Endodermal cell (in vitro differentiated cells): Measurements from ENCODE around the gene TTC28. TPM values are rescaled to one million over a fixed set of nuclear protein-coding genes. Genes with fewer than 3 reads are reported as not detected.
A peak's percentile ranks its signal among the peaks of the same experiment; 100 is the strongest.

Experiments used
- DNase-seq: peaks from one replicate; pipeline ENCODE4 v3.0.0-alpha.2; 2017
- H3K27ac ChIP-seq: 2 replicates; pipeline ENCODE4 v1.5.1; 2013; ENCODE audit warnings: mild to moderate bottlenecking, low read depth, low read length, moderate library complexity
- H3K27me3 ChIP-seq: 2 replicates; pipeline ENCODE4 v1.6.1; 2013; ENCODE audit warnings: mild to moderate bottlenecking, low read length, moderate library complexity; ENCODE audit not compliant: insufficient read depth, control insufficient read depth, poor library complexity, severe bottlenecking
- H3K36me3 ChIP-seq: 2 replicates; pipeline ENCODE4 v1.7.0; 2013; ENCODE audit warnings: mild to moderate bottlenecking, low read length, moderate library complexity; ENCODE audit not compliant: control insufficient read depth, insufficient read depth
- H3K4me1 ChIP-seq: one replicate; pipeline ENCODE4 v1.7.0; 2013; ENCODE audit warnings: low read length; ENCODE audit not compliant: control insufficient read depth, insufficient read depth
- H3K4me3 ChIP-seq: 2 replicates; pipeline ENCODE4 v1.5.1; 2013; ENCODE audit warnings: mild to moderate bottlenecking, low read length, moderate library complexity
- H3K9ac ChIP-seq: 2 replicates; pipeline ENCODE4 v1.6.1; 2013; ENCODE audit warnings: mild to moderate bottlenecking, low read length, moderate library complexity; ENCODE audit not compliant: poor library complexity, severe bottlenecking; ENCODE audit errors: extremely low read depth
- H3K9me3 ChIP-seq: 2 replicates; pipeline ENCODE4 v1.6.1; 2013; ENCODE audit warnings: mild to moderate bottlenecking, low read length, moderate library complexity; ENCODE audit not compliant: control insufficient read depth
- H3K27ac Mint-ChIP-seq: 2 replicates; pipeline ENCODE4 v1.8.0; 2020; ENCODE audit warnings: mixed read lengths
- H3K27me3 Mint-ChIP-seq: 2 replicates; pipeline ENCODE4 v1.8.0; 2021; ENCODE audit warnings: mild to moderate bottlenecking, mixed read lengths; ENCODE audit not compliant: insufficient read depth
- H3K36me3 Mint-ChIP-seq: 2 replicates; pipeline ENCODE4 v1.8.0; 2020; ENCODE audit warnings: low read depth, mixed read lengths
- H3K4me1 Mint-ChIP-seq: 2 replicates; pipeline ENCODE4 v1.8.0; 2020; ENCODE audit warnings: mixed read lengths
- H3K4me3 Mint-ChIP-seq: 2 replicates; pipeline ENCODE4 v1.8.0; 2020; ENCODE audit warnings: mild to moderate bottlenecking, moderate library complexity, mixed read lengths
- H3K9me3 Mint-ChIP-seq: 2 replicates; pipeline ENCODE4 v1.8.0; 2020; ENCODE audit warnings: mild to moderate bottlenecking, mixed read lengths
- whole genome bisulfite sequencing, 2 experiments: methylation state at CpG; one replicate each; pipeline versions ENCODE4 v1.1.5 to v1.1.7; 2013; ENCODE audit warnings: missing lambda C conversion rate in 2 of 2, mixed read lengths in 1 of 2; ENCODE audit not compliant: insufficient coverage in 1 of 2, insufficient read length in 1 of 2; 5-methylcytosine and 5-hydroxymethylcytosine counted together
- total RNA-seq, 2 donors: library from RNA; stranded (reverse); fragmentation: NEBNext Ultra II Directional in 1 of 2; extraction: Animal tissue kit (Norgen Biotek cat#: 25700) in 1 of 2; gene quantifications; 2 replicates in 1 of 2; 3 replicates in 1 of 2; pipeline ENCODE4 v1.2.1, GENCODE V29; 2021
- TF ChIP-seq, protein P1 (sequence below): fragments of 200-600 bp; sonication (generic); conservative IDR thresholded peaks from 2 replicates; pipeline ENCODE4 v1.5.0; 2021; ENCODE audit warnings: antibody characterized with exemption, mild to moderate bottlenecking

Gene TTC28
- total RNA-seq, 2 donors from 2014 or later: 28.6 to 34.0 TPM

DNA sequence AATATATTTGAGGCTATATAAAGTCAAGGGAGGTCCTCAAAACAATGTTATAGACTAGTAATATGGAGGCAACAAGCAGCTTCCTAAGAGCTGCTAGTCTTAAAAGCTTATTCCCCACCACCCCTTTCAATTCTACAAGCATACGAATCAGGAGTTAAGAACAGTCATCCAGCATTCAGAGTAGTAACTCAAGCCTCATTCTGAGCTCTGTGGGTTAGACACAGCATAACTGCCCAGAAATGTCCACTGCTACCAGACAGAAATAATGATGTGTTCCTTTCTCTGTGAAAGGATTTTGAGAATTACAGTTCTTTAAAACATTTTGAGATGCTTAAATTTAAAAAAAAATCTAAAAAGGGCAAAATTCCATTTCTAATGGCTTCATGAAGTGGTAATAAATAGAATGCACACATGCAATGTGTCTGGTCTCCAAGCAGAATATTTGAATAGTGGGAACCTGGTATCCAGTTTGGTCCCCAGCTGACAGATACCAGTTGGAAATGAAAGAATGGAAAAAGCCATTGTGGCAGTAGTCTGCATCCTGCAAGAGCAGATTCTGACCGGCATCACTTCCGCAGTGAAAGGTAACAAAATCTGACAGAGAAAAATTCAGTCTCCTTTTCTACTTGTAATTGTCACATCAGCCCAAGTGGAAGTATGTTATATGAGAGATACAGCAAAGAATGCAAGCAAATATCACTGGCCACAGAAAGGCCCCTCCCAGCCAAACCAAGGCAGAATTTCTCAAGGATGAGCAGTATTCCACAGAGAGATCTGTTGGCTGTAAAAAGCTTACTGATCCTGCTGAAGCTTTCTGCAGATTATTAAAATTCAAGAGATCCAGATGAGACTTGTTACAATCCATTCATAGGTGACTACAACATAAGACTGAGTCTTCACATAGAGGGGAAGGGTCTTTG is 449.8 kb downstream of the TTC28 start:
- Mint-ChIP-seq H3K27me3 (peaks cover 53% of the 10 kb centered on the region), H3K4me1 (peaks cover 18% of the 10 kb centered on the region), H3K36me3 (no peaks in the 10 kb centered on the region), H3K27ac (no peak overlapping the region), H3K9me3 (no peaks in the 10 kb centered on the region), H3K4me3 (no peak overlapping the region)
- Histone ChIP-seq H3K4me1 (no peaks in the 10 kb centered on the region), H3K36me3 (no peaks in the 10 kb centered on the region), H3K4me3 (no peak overlapping the region), H3K9me3 (no peaks in the 10 kb centered on the region), H3K27me3 (peaks cover 45% of the 10 kb centered on the region), H3K9ac (no peak overlapping the region), H3K27ac (no peak overlapping the region)
- 93 to 100% methylated on average over 3 of the region's 3 CpGs for WGBS, 2 experiments
- TF ChIP-seq, protein P1, sequence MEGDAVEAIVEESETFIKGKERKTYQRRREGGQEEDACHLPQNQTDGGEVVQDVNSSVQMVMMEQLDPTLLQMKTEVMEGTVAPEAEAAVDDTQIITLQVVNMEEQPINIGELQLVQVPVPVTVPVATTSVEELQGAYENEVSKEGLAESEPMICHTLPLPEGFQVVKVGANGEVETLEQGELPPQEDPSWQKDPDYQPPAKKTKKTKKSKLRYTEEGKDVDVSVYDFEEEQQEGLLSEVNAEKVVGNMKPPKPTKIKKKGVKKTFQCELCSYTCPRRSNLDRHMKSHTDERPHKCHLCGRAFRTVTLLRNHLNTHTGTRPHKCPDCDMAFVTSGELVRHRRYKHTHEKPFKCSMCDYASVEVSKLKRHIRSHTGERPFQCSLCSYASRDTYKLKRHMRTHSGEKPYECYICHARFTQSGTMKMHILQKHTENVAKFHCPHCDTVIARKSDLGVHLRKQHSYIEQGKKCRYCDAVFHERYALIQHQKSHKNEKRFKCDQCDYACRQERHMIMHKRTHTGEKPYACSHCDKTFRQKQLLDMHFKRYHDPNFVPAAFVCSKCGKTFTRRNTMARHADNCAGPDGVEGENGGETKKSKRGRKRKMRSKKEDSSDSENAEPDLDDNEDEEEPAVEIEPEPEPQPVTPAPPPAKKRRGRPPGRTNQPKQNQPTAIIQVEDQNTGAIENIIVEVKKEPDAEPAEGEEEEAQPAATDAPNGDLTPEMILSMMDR: no peak
- no peak for DNase-seq

DNA sequence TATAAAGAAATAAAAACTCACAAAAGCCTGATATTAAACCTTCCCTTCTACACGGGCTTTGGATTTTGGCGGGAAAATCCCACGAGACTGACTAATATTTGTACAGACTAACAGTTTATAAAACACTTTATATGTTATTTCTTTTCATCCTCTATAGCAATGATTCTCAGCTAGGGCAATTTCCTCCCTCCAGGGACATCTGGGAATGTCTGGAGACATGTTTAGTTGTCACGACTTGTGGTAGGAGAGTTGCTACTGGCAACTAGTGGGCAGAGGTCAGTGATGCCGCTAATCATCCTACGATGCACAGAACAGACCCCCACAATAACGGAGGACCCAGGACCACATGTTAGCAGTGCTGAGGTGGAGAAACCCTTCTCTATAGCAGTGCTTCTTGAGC is 455.8 kb downstream of the TTC28 start:
- no peak overlapping the region for H3K9ac ChIP-seq
- no peak for DNase-seq
- H3K4me1 ChIP-seq: no peaks in the 10 kb centered on the region
- Mint-ChIP-seq H3K4me3 (no peak overlapping the region), H3K36me3 (no peaks in the 10 kb centered on the region), H3K4me1 (peaks cover 2% of the 10 kb centered on the region), H3K9me3 (no peaks in the 10 kb centered on the region), H3K27ac (no peak overlapping the region), H3K27me3 (peaks cover 20% of the 10 kb centered on the region)
- H3K36me3 ChIP-seq: no peaks in the 10 kb centered on the region
- H3K9me3 ChIP-seq: no peaks in the 10 kb centered on the region
- no peak overlapping the region for H3K4me3 ChIP-seq
- WGBS, 2 experiments: 75 to 79% methylated on average over 4 to 7 of the region's 7 CpGs
- TF ChIP-seq, protein P1: no peak
- peak overlapping the region; percentile 85 for H3K27ac ChIP-seq
- peaks cover 14% of the 10 kb centered on the region for H3K27me3 ChIP-seq

DNA sequence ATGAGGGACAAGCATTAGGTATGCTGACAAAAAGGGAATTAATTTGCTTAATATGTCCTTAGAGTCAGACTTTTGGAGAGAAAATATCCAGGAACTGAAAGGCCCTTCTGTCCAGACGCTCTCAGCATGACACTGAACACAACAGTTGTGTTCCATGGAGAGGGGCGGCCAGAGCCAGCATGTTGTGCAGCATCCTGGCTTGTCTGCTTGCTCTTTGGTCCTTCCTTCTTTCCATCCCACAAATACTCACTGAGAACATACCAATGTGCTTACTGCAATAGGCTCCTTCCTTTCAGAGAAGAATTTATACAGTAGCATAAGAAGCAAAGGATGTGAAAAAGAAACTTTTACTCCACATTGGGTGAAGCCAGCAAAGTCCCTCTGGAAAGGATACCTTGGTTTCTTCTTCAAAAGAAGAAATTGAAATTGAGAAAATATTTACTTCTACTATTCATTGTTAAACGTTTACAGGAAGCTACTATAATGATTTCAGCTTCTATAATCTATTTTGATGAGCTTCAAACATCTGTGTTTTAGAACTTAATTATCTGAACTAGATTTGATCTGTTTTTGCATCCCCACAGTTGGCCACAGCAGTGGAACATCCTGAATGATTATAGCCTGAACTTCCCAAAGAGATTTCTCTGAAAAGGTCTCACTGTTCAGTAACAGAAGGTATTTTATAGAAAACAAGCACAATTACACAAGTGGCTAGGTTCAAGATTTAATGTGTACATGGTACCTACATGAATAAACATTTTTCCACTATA is 456.5 kb downstream of the TTC28 start:
- H3K4me1 Mint-ChIP-seq: peaks cover 2% of the 10 kb centered on the region
- H3K9ac ChIP-seq: no peak overlapping the region
- peaks cover 18% of the 10 kb centered on the region for H3K27me3 Mint-ChIP-seq
- TF ChIP-seq, protein P1: no peak
- H3K4me1 ChIP-seq: no peaks in the 10 kb centered on the region
- H3K27ac ChIP-seq: peak overlapping the region; percentile 85
- H3K4me3 ChIP-seq: no peak overlapping the region
- H3K9me3 Mint-ChIP-seq: no peaks in the 10 kb centered on the region
- H3K4me3 Mint-ChIP-seq: no peak overlapping the region
- H3K27ac Mint-ChIP-seq: no peak overlapping the region
- H3K36me3 Mint-ChIP-seq: no peaks in the 10 kb centered on the region
- peaks cover 11% of the 10 kb centered on the region for H3K27me3 ChIP-seq
- DNase-seq: no peak
- H3K36me3 ChIP-seq: no peaks in the 10 kb centered on the region
- 68 to 73% methylated on average over 2 of the region's 3 CpGs for WGBS, 2 experiments
- H3K9me3 ChIP-seq: no peaks in the 10 kb centered on the region
